Effector CD4-positive, alpha-beta T cell (primary cell): Measurements from ENCODE around the gene TMEM131.

Experiments
- DNase-seq: peaks from one replicate; pipeline ENCODE4 v3.0.0-alpha.2; 2020

The TMEM131 gene

GRCh38 chr2:97734061-97735051, 261.4 kb downstream of the TMEM131 start:
- DNase-seq, result no peak

- DNase-seq, result no peak
Observed at GRCh38 chr2:97733341-97734035, 262.3 kb downstream of the TMEM131 start.

- no peak for DNase-seq
Observed at GRCh38 chr2:97732436-97733340, 263.1 kb downstream of the TMEM131 start.

- no peak for DNase-seq
Observed at GRCh38 chr2:97731274-97732020, 264.3 kb downstream of the TMEM131 start.

GRCh38 chr2:97730245-97730644, 265.5 kb downstream of the TMEM131 start:
- no peak for DNase-seq

GRCh38 chr2:97728091-97728731, 267.5 kb downstream of the TMEM131 start:
- no peak for DNase-seq

GRCh38 chr2:97727296-97727695, 268.5 kb downstream of the TMEM131 start:
- DNase-seq, result no peak

GRCh38 chr2:97726261-97727064, 269.3 kb downstream of the TMEM131 start:
- no peak for DNase-seq

- no peak for DNase-seq
Observed at GRCh38 chr2:97724946-97725688, 270.6 kb downstream of the TMEM131 start.

GRCh38 chr2:97724501-97724900, 271.2 kb downstream of the TMEM131 start:
- no peak for DNase-seq

- DNase-seq, result no peak
Observed at GRCh38 chr2:97724073-97724410, 271.7 kb downstream of the TMEM131 start.

- DNase-seq, result no peak
Observed at GRCh38 chr2:97723156-97724072, 272.3 kb downstream of the TMEM131 start.

GRCh38 chr2:97722227-97722626, 273.5 kb downstream of the TMEM131 start:
- DNase-seq, result no peak

GRCh38 chr2:97720746-97721145, 275.0 kb downstream of the TMEM131 start:
- no peak for DNase-seq

- DNase-seq, result no peak
Observed at GRCh38 chr2:97719362-97720155, 276.2 kb downstream of the TMEM131 start.

- no peak for DNase-seq
Observed at GRCh38 chr2:97718942-97719341, 276.8 kb downstream of the TMEM131 start.

GRCh38 chr2:97718051-97718882, 277.5 kb downstream of the TMEM131 start:
- DNase-seq, result peak; percentile 60
